ENCODE measurements around the gene MOV10L1. TPM values are rescaled to one million over a fixed set of nuclear protein-coding genes. Genes with fewer than 3 reads are reported as not detected.

MOV10L1 gene
- polyA plus RNA-seq, 3 donors = 0.18 to 0.35 TPM; not detected in 1

GRCh38 chr22:50058906-50059880, 30.6 kb upstream of the MOV10L1 start:
- Histone ChIP-seq H3K36me3 (replicated peaks in 1 of 2; ENCODE audit: control insufficient read depth in 1 of 2, insufficient read depth in 2 of 2, low read length in 2 of 2) (no peaks in the 10 kb centered on the region), H3K27me3 (ENCODE audit: control insufficient read depth in 2 of 2, insufficient read depth in 2 of 2, low read length in 2 of 2) (peaks cover 5 to 31% of the 10 kb centered on the region in 2 donors), H3K4me3 (replicated peaks in 1 of 3; ENCODE audit: low read depth in 2 of 3, low read length in 3 of 3) (no peak overlapping the region), H3K27ac (ENCODE audit: low read depth in 1 of 2, low read length in 2 of 2) (no peak overlapping the region), H3K9ac (ENCODE audit: insufficient read depth, low read length, poor library complexity, severe bottlenecking) (peak overlapping the region; percentile 1), H3K4me2 (replicated peaks; ENCODE audit: extremely low read depth, low read length, poor library complexity, severe bottlenecking) (peak overlapping the region; percentile 19), H3K4me1 (ENCODE audit: control insufficient read depth in 1 of 2, insufficient read depth in 2 of 2, low read length in 2 of 2) (peaks cover 3 to 25% of the 10 kb centered on the region in 2 donors), H4K20me1 (ENCODE audit: insufficient read depth, low read length) (no peaks in the 10 kb centered on the region), H3K79me2 (ENCODE audit: insufficient read depth, low read length) (no peaks in the 10 kb centered on the region), H2AFZ (ENCODE audit: insufficient read depth, low read depth, low read length, poor library complexity, severe bottlenecking) (no peak overlapping the region), H3K9me3 (replicated peaks in 1 of 2; ENCODE audit: control insufficient read depth in 1 of 2, insufficient read depth in 1 of 2, low read length in 2 of 2) (peaks cover 0 to under 1% of the 10 kb centered on the region in 2 donors)
- H3K4me1 Mint-ChIP-seq = peaks cover 16% of the 10 kb centered on the region
- H3K27ac Mint-ChIP-seq = no peak overlapping the region
- no peak for DNase-seq
- peaks cover 7 to 8% of the 10 kb centered on the region in 2 donors for H3K36me3 Mint-ChIP-seq
- TF ChIP-seq CTCF (IDR thresholded peaks at IDR 0.05) = no peak
- peak overlapping the region in 1 of 2 donors; percentile 67 for H3K4me3 Mint-ChIP-seq
- peaks cover 0 to 4% (median 2%) of the 10 kb centered on the region in 7 donors for H3K9me3 Mint-ChIP-seq
- 75% methylated on average over 15 of the region's 31 CpGs for WGBS (ENCODE audit: insufficient coverage)
- intact Hi-C loops (cut with micrococcal nuclease) = no loop called here
- peaks cover 28 to 42% (median 29%) of the 10 kb centered on the region in 3 donors for H3K27me3 Mint-ChIP-seq (ENCODE audit: low read depth in 3 of 3)

GRCh38 chr22:50059881-50060262, 29.9 kb upstream of the MOV10L1 start:
- no peaks in the 10 kb centered on the region for H3K36me3 ChIP-seq (replicated peaks in 1 of 2; ENCODE audit: control insufficient read depth in 1 of 2, insufficient read depth in 2 of 2, low read length in 2 of 2)
- H3K4me3 ChIP-seq (replicated peaks in 1 of 3; ENCODE audit: low read depth in 2 of 3, low read length in 3 of 3) = no peak overlapping the region
- Mint-ChIP-seq H3K4me3 (no peak overlapping the region), H3K4me1 (peaks cover 16% of the 10 kb centered on the region), H3K36me3 (peaks cover 8 to 9% of the 10 kb centered on the region in 2 donors), H3K27ac (no peak overlapping the region), H3K27me3 (ENCODE audit: low read depth in 3 of 3) (peaks cover 28 to 42% (median 29%) of the 10 kb centered on the region in 3 donors), H3K9me3 (peaks cover 0 to 4% (median 2%) of the 10 kb centered on the region in 7 donors)
- intact Hi-C loops (cut with micrococcal nuclease) = no loop called here
- H3K9ac ChIP-seq (ENCODE audit: insufficient read depth, low read length, poor library complexity, severe bottlenecking) = no peak overlapping the region
- H3K4me2 ChIP-seq (replicated peaks; ENCODE audit: extremely low read depth, low read length, poor library complexity, severe bottlenecking) = no peak overlapping the region
- H2AFZ ChIP-seq (ENCODE audit: insufficient read depth, low read depth, low read length, poor library complexity, severe bottlenecking) = no peak overlapping the region
- no peak for TF ChIP-seq CTCF (IDR thresholded peaks at IDR 0.05)
- H4K20me1 ChIP-seq (ENCODE audit: insufficient read depth, low read length) = no peaks in the 10 kb centered on the region
- no peaks in the 10 kb centered on the region for H3K79me2 ChIP-seq (ENCODE audit: insufficient read depth, low read length)
- H3K27me3 ChIP-seq (ENCODE audit: control insufficient read depth in 2 of 2, insufficient read depth in 2 of 2, low read length in 2 of 2) = peaks cover 5 to 31% of the 10 kb centered on the region in 2 donors
- H3K9me3 ChIP-seq (replicated peaks in 1 of 2; ENCODE audit: control insufficient read depth in 1 of 2, insufficient read depth in 1 of 2, low read length in 2 of 2) = no peaks in the 10 kb centered on the region
- H3K4me1 ChIP-seq (ENCODE audit: control insufficient read depth in 1 of 2, insufficient read depth in 2 of 2, low read length in 2 of 2) = peaks cover 3 to 25% of the 10 kb centered on the region in 2 donors
- WGBS (ENCODE audit: insufficient coverage) = 92% methylated on average over 7 of the region's 7 CpGs
- H3K27ac ChIP-seq (ENCODE audit: low read depth in 1 of 2, low read length in 2 of 2) = no peak overlapping the region
- no peak for DNase-seq

Measured in CD14-positive monocyte (primary cell).